ENCODE measurements around the gene UBE2H.
"Not testable (repeated sequence)": the region's sequence is repeated elsewhere in the genome, so short reads cannot be mapped to it uniquely, and the experiment has no call there.

Gene UBE2H

DNA sequence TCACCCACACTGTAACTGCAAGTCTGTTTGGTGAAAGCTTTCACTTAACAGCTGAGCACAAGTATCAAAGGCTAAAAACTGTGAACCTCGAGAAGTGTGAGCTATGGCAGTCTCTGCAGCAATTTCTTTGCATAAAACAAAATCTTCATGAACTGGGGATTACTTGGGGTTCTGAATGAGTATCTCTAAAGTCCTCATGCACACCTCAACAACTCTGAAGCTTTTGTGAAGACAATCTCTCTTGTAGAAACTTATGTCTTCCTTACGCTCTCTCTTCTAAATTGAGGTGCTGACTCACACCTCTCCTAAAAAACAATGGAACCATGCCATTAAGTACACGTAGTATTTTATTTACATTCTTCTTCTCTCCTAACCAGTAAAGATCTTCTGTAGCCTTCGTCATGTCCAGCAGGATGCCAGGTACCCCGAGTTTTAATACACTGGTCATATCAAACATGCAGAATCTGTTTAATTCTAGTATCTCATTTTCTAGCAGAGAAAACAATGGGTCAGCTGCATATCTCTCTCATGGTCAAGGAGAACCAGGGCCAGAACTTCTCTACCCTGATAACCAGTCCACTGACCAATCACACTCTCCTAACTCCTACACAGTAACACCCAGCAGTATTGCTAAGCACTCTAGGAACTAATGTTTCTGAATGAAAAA, 76.9 kb downstream of the UBE2H start:
- H3K27ac ChIP-seq (ENCODE audit: insufficient read depth, low read depth, low read length, poor library complexity, severe bottlenecking): no peak overlapping the region
- WGBS, 2 experiments: 87 to 88% methylated on average over 5 of the region's 5 CpGs

DNA sequence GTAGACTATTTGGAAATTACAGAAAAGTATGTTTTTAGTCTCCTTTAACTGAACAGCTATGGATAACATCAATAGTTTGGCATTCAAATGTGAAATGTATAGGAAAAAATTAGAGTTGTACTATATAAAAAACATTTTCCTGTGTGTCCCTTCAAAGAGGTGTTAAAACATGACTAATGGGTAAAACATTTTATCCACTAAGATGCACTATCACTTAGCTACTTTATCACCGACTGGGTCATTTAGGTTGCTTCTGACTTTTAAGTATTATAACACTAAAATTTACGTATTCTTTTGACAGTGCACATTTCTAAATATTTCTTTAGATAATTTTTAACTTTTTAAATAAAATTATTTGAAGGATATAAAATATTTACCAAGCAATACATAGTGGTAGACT, 77.6 kb downstream of the UBE2H start:
- H3K4me3 ChIP-seq (ENCODE audit: insufficient read depth, low read depth, low read length): no peak overlapping the region
- no peak overlapping the region for H3K27ac ChIP-seq (ENCODE audit: insufficient read depth, low read depth, low read length, poor library complexity, severe bottlenecking)
- H3K36me3 ChIP-seq (ENCODE audit: control insufficient read depth, insufficient read depth, low read length): no peaks in the 10 kb centered on the region
- H3K27me3 ChIP-seq (ENCODE audit: control insufficient read depth, insufficient read depth, low read length, poor library complexity, severe bottlenecking): no peaks in the 10 kb centered on the region
- no peaks in the 10 kb centered on the region for H3K9me3 ChIP-seq (ENCODE audit: control insufficient read depth, low read length)
- no peaks in the 10 kb centered on the region for H3K4me1 ChIP-seq (ENCODE audit: control insufficient read depth, insufficient read depth, low read length)
- 100% methylated on average over 1 of the region's 2 CpGs; no CpG with 5 or more reads in 1 of the 2 experiments for WGBS, 2 experiments

More for the DNA sequence above, 76.9 kb downstream of the UBE2H start:
- no peaks in the 10 kb centered on the region for H3K9me3 ChIP-seq (ENCODE audit: control insufficient read depth, low read length)
- H3K4me3 ChIP-seq (ENCODE audit: insufficient read depth, low read depth, low read length): no peak overlapping the region
- no peaks in the 10 kb centered on the region for H3K27me3 ChIP-seq (ENCODE audit: control insufficient read depth, insufficient read depth, low read length, poor library complexity, severe bottlenecking)
- H3K4me1 ChIP-seq (ENCODE audit: control insufficient read depth, insufficient read depth, low read length): no peaks in the 10 kb centered on the region
- no peaks in the 10 kb centered on the region for H3K36me3 ChIP-seq (ENCODE audit: control insufficient read depth, insufficient read depth, low read length)

DNA sequence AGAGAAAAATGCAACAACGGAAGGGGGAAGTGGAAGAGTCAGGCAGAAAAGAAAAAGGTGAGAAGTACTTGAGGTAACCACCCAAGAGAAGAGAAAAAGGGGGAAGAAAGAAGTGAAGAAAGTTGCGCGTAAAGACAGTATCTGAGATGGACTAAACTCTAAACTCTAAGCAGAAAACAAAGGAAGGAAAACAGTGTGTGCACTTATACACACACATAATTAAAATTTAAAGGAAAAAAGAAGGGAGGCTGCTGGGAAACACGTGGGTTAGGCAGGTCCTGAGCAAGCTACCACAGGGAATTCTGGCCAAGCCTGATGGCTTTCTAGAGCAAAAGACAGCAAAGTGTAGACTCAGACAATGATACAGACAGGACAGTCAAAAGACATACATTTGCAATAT, 78.0 kb downstream of the UBE2H start:
- Histone ChIP-seq H3K27ac (ENCODE audit: insufficient read depth, low read depth, low read length, poor library complexity, severe bottlenecking) (no peak overlapping the region), H3K36me3 (ENCODE audit: control insufficient read depth, insufficient read depth, low read length) (no peaks in the 10 kb centered on the region), H3K9me3 (ENCODE audit: control insufficient read depth, low read length) (no peaks in the 10 kb centered on the region), H3K27me3 (ENCODE audit: control insufficient read depth, insufficient read depth, low read length, poor library complexity, severe bottlenecking) (no peaks in the 10 kb centered on the region), H3K4me3 (ENCODE audit: insufficient read depth, low read depth, low read length) (no peak overlapping the region), H3K4me1 (ENCODE audit: control insufficient read depth, insufficient read depth, low read length) (no peaks in the 10 kb centered on the region)
- 94 to 98% methylated on average over 4 of the region's 4 CpGs for WGBS, 2 experiments

DNA sequence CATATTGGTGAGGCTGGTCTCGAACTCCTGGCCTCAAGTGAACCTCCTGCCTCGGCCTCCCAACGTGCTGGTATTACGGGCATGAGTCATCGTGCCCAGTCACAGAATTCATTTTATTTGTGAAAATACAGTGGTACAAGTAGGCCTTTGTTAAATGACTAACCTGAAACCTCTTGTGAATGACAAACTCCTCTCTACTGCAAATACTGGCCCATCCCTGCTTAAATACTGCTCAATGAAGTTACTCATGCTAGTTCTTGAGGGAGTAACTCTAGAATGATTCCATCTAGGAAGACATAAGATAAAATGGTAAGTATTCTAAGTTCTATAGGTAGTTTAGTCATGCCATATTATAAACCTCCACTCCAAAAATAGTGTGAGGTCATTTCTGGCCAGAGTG, 80.7 kb downstream of the UBE2H start:
- H3K9me3 ChIP-seq (ENCODE audit: control insufficient read depth, low read length): no peaks in the 10 kb centered on the region
- H3K4me1 ChIP-seq (ENCODE audit: control insufficient read depth, insufficient read depth, low read length): no peaks in the 10 kb centered on the region
- no peak overlapping the region for H3K4me3 ChIP-seq (ENCODE audit: insufficient read depth, low read depth, low read length)
- whole genome bisulfite sequencing, 2 experiments: 94 to 98% methylated on average over 5 of the region's 5 CpGs
- no peaks in the 10 kb centered on the region for H3K27me3 ChIP-seq (ENCODE audit: control insufficient read depth, insufficient read depth, low read length, poor library complexity, severe bottlenecking)
- H3K36me3 ChIP-seq (ENCODE audit: control insufficient read depth, insufficient read depth, low read length): no peaks in the 10 kb centered on the region
- no peak overlapping the region for H3K27ac ChIP-seq (ENCODE audit: insufficient read depth, low read depth, low read length, poor library complexity, severe bottlenecking)

DNA sequence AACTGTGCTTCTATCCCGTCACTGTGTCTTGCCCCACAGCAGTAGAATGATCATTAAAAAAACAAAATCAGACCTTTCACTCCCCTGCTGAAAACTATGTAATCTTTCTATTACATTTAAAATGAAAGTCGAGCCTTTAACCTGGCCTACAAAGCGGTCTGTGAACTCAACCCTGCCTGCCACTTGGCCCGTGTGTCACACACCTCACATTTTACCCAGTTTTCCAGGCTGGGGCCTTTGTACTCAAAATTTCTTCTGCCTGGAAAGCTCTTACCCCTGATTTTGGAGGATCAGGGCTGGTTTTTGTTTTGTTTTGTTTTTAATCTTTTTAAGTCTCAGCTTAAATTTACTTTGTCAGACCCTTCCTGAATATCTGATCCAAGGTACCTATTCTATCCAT, 82.1 kb downstream of the UBE2H start:
- no peak overlapping the region for H3K4me3 ChIP-seq (ENCODE audit: insufficient read depth, low read depth, low read length)
- 90 to 96% methylated on average over 4 of the region's 4 CpGs for WGBS, 2 experiments
- H3K9me3 ChIP-seq (ENCODE audit: control insufficient read depth, low read length): no peaks in the 10 kb centered on the region
- no peaks in the 10 kb centered on the region for H3K4me1 ChIP-seq (ENCODE audit: control insufficient read depth, insufficient read depth, low read length)
- no peaks in the 10 kb centered on the region for H3K27me3 ChIP-seq (ENCODE audit: control insufficient read depth, insufficient read depth, low read length, poor library complexity, severe bottlenecking)
- no peak overlapping the region for H3K27ac ChIP-seq (ENCODE audit: insufficient read depth, low read depth, low read length, poor library complexity, severe bottlenecking)
- no peaks in the 10 kb centered on the region for H3K36me3 ChIP-seq (ENCODE audit: control insufficient read depth, insufficient read depth, low read length)

DNA sequence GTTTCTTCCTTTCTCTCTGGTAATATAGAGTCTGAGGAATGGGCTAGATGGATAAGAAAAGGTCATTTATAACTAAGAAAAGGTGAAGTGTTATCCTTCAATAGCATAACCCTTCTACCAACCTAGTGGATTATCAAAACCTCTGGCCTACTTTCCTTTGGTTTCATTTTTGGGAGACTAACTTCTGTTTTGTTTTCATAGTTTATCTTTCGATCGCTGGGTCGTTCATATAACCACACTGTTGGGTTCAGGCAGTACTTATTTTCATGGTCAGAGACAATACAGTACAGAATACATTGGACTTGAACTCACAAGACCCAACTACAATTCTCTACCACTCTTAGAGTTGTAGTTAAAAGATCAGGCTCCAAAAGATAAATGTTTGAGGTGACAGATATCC, 86.5 kb downstream of the UBE2H start:
- H3K27me3 ChIP-seq (ENCODE audit: control insufficient read depth, insufficient read depth, low read length, poor library complexity, severe bottlenecking): no peaks in the 10 kb centered on the region
- H3K27ac ChIP-seq (ENCODE audit: insufficient read depth, low read depth, low read length, poor library complexity, severe bottlenecking): no peak overlapping the region
- H3K4me1 ChIP-seq (ENCODE audit: control insufficient read depth, insufficient read depth, low read length): no peaks in the 10 kb centered on the region
- 94 to 95% methylated on average over 3 of the region's 3 CpGs for WGBS, 2 experiments
- H3K4me3 ChIP-seq (ENCODE audit: insufficient read depth, low read depth, low read length): no peak overlapping the region
- no peaks in the 10 kb centered on the region for H3K9me3 ChIP-seq (ENCODE audit: control insufficient read depth, low read length)
- H3K36me3 ChIP-seq (ENCODE audit: control insufficient read depth, insufficient read depth, low read length): no peaks in the 10 kb centered on the region

DNA sequence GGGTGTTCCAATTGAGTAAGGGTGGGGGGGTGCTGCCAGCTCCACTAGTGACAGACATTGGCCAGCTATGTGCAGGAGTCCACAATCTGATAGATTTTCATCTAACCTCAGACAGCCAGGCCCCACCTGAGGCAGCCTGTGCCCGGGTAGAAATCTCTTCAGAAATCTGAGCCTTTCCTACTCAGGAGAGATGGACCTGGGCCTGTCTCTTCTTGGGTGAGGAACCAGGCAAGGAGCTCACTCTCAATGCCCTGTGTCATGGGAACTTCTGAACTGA, 86.9 kb downstream of the UBE2H start:
- no peak overlapping the region for H3K27ac ChIP-seq (ENCODE audit: insufficient read depth, low read depth, low read length, poor library complexity, severe bottlenecking)
- 96 to 100% methylated on average over 1 of the region's 1 CpG for WGBS, 2 experiments

DNA sequence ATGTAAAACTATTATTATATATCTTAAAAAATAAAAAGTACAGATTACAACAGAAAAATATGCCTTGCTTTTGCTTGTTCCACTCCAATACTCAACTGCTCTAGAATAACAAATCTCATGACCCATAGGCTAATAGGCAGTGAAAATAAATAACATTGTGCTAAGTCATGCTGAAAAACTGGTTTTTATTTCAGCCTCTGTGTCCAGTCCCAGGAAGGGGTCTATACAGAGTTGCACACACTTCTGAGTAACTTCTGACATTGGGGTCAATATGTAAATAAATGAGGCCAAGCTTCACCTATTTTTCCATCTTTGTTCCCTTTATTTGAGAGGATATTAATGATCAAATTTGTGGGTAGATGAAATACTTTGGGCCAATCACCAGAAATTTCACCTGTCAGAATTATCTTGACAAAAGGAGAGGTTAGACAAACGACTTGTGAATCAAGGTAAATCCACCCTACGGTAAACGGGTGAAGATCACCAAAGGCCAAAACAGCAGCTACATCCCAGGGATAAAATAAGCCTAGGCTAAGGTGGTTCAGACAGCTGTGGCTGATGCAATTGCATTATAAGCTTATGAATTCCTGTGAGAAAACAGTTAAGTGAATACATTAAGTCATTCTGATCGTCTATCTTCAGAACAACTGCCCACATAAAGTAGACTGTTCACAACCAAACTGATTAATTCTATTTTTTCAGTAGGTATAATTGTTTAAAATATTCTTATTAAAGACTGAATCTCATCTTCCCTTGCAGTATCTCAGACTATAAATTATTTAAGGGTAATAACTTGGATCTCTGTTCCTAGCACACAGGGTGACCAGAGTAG, 87.5 kb downstream of the UBE2H start:
- Histone ChIP-seq H3K9me3 (ENCODE audit: control insufficient read depth, low read length) (no peaks in the 10 kb centered on the region), H3K36me3 (ENCODE audit: control insufficient read depth, insufficient read depth, low read length) (no peaks in the 10 kb centered on the region), H3K4me3 (ENCODE audit: insufficient read depth, low read depth, low read length) (no peak overlapping the region), H3K27ac (ENCODE audit: insufficient read depth, low read depth, low read length, poor library complexity, severe bottlenecking) (no peak overlapping the region), H3K4me1 (ENCODE audit: control insufficient read depth, insufficient read depth, low read length) (no peaks in the 10 kb centered on the region), H3K27me3 (ENCODE audit: control insufficient read depth, insufficient read depth, low read length, poor library complexity, severe bottlenecking) (no peaks in the 10 kb centered on the region)
- 91 to 94% methylated on average over 4 of the region's 4 CpGs for WGBS, 2 experiments

More for the DNA sequence above, 86.9 kb downstream of the UBE2H start:
- Histone ChIP-seq H3K4me3 (ENCODE audit: insufficient read depth, low read depth, low read length) (no peak overlapping the region), H3K36me3 (ENCODE audit: control insufficient read depth, insufficient read depth, low read length) (no peaks in the 10 kb centered on the region), H3K4me1 (ENCODE audit: control insufficient read depth, insufficient read depth, low read length) (no peaks in the 10 kb centered on the region), H3K9me3 (ENCODE audit: control insufficient read depth, low read length) (no peaks in the 10 kb centered on the region), H3K27me3 (ENCODE audit: control insufficient read depth, insufficient read depth, low read length, poor library complexity, severe bottlenecking) (no peaks in the 10 kb centered on the region)

DNA sequence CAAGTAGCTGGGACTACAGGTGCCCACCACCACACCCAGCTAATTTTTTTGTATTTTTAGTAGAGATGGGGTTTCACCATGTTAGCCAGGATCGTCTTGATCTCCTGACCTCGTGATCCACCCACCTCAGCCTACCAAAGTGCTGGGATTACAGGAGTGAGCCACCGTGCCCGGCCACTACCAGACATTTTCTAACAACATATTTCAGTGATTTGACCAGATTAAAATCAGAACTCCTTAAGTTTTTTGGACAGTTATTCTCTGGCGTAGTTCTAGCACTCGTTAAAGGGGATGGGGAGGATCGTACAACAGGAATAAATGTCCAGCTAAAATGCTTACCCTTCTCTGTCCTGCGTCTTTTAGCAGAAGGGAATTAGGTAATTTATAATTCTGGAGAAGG, 88.1 kb downstream of the UBE2H start:
- H3K36me3 ChIP-seq (ENCODE audit: control insufficient read depth, insufficient read depth, low read length); H3K27ac ChIP-seq (ENCODE audit: insufficient read depth, low read depth, low read length, poor library complexity, severe bottlenecking); H3K4me1 ChIP-seq (ENCODE audit: control insufficient read depth, insufficient read depth, low read length); H3K9me3 ChIP-seq (ENCODE audit: control insufficient read depth, low read length); H3K4me3 ChIP-seq (ENCODE audit: insufficient read depth, low read depth, low read length); H3K27me3 ChIP-seq (ENCODE audit: control insufficient read depth, insufficient read depth, low read length, poor library complexity, severe bottlenecking): not testable (repeated sequence)
- WGBS, 2 experiments: 95 to 96% methylated on average over 8 of the region's 8 CpGs

DNA sequence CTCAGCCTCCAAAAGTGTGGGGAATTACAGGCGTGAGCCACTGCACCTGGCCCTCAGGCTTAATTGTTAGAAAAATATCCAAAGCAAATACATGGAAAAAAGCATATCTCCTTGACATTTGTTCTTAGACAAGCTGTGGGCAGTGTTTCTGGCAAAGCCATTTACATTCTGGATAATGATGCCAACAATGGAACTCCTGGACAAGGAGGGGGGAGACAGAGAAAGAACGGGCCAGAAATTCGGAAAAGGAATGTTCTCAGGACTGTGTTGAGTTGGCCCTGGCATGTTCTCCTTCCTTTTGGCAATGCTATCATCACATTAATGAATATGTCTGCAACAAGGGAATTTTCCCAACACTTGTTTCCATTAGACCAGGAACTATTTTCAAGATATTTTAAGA, 88.7 kb downstream of the UBE2H start:
- WGBS, 2 experiments: 86 to 93% methylated on average over 3 of the region's 3 CpGs
- Histone ChIP-seq H3K9me3 (ENCODE audit: control insufficient read depth, low read length) (no peaks in the 10 kb centered on the region), H3K27ac (ENCODE audit: insufficient read depth, low read depth, low read length, poor library complexity, severe bottlenecking) (no peak overlapping the region), H3K4me3 (ENCODE audit: insufficient read depth, low read depth, low read length) (no peak overlapping the region), H3K27me3 (ENCODE audit: control insufficient read depth, insufficient read depth, low read length, poor library complexity, severe bottlenecking) (no peaks in the 10 kb centered on the region), H3K36me3 (ENCODE audit: control insufficient read depth, insufficient read depth, low read length) (no peaks in the 10 kb centered on the region), H3K4me1 (ENCODE audit: control insufficient read depth, insufficient read depth, low read length) (no peaks in the 10 kb centered on the region)

All from ectodermal cell (in vitro differentiated cells).